Prostate gland (tissue), 2 donors: ENCODE results near the gene HMGCS1. TPM values are rescaled to one million over a fixed set of nuclear protein-coding genes. Genes with fewer than 3 reads are reported as not detected.
"Not testable (repeated sequence)": the region's sequence is repeated elsewhere in the genome, so short reads cannot be mapped to it uniquely, and the experiment has no call there.

Experiments
- DNase-seq: peaks from one replicate; pipeline ENCODE4 v3.0.0-alpha.2; 2019; ENCODE audit warnings: low spot score
- H3K27ac ChIP-seq, 2 donors: fragments of 200-600 bp; sonication (generic); 2 replicates each; pipeline ENCODE4 v1.5.1; 2017 to 2019
- H3K27me3 ChIP-seq: fragments of 200-600 bp; sonication (generic); replicated peaks from 2 replicates; pipeline ENCODE4 v1.5.1; 2019; ENCODE audit not compliant: insufficient read depth
- H3K36me3 ChIP-seq, 2 donors: fragments of 200-600 bp; sonication (generic); 1 replicate in 1 of 2; 2 replicates in 1 of 2; pipeline versions ENCODE4 v1.5.1 to v1.8.1; 2017 to 2019
- H3K4me1 ChIP-seq: fragments of 200-600 bp; sonication (generic); replicated peaks from 2 replicates; pipeline ENCODE4 v1.5.1; 2019
- H3K4me3 ChIP-seq, 2 donors: fragments of 200-600 bp; sonication (generic); 2 replicates each; pipeline ENCODE4 v1.5.1; 2017 to 2019
- H3K9me3 ChIP-seq: fragments of 200-600 bp; sonication (generic); 2 replicates; pipeline ENCODE4 v1.5.1; 2017
- CTCF ChIP-seq, 4 experiments: fragments of 200-600 bp in 2 of 4; fragments of 450-650 bp in 2 of 4; sonication (generic) in 2 of 4; IDR thresholded peaks; 1 replicate in 3 of 4; 2 replicates in 1 of 4; pipeline ENCODE4 v1.5.1; 2016 to 2019; ENCODE audit warnings: antibody characterized with exemption in 4 of 4, mild to moderate bottlenecking in 2 of 4, moderate library complexity in 2 of 4
- POLR2A ChIP-seq: fragments of 450-650 bp; IDR thresholded peaks from one replicate; pipeline ENCODE4 v1.6.1; 2016; ENCODE audit warnings: antibody characterized with exemption, mild to moderate bottlenecking
- POLR2AphosphoS5 ChIP-seq: sonication (generic); formaldehyde crosslinking; IDR thresholded peaks from one replicate; pipeline ENCODE4 v1.6.1; 2017; ENCODE audit warnings: antibody characterized with exemption
- WGBS: methylation state at CpG from one replicate; pipeline ENCODE4 v1.1.5; 2018; 5-methylcytosine and 5-hydroxymethylcytosine counted together
- intact Hi-C: fragments of 100-400 bp; cut with DNase I; formaldehyde crosslinking; loops from one replicate; pipeline ENCODE4 v1.14.2; 2022
- total RNA-seq, 2 donors: library from RNA; depleted of rRNA; stranded (reverse); fragments of >200 nt; gene quantifications; one replicate each; pipeline ENCODE4 v1.1.0, GENCODE V29; 2016

Gene HMGCS1
- total RNA-seq, 2 donors from 2014 or later, result 15.5 to 29.2 TPM

- 70% methylated on average over 4 of the region's 4 CpGs for WGBS
Observed at GRCh38 chr5:43348207-43348606, 35.0 kb upstream of the HMGCS1 start.

GRCh38 chr5:43338862-43339261, 25.6 kb upstream of the HMGCS1 start:
- TF ChIP-seq POLR2A, result no peak
- Histone ChIP-seq H3K4me3 (no peak overlapping the region), H3K36me3 (no peaks in the 10 kb centered on the region), H3K27ac (no peak overlapping the region), H3K9me3 (no peaks in the 10 kb centered on the region), H3K4me1 (no peaks in the 10 kb centered on the region), H3K27me3 (no peaks in the 10 kb centered on the region)
- intact Hi-C loops, result no loop called here
- 87% methylated on average over 1 of the region's 1 CpG for WGBS
- DNase-seq, result no peak

More at GRCh38 chr5:43348207-43348606, 35.0 kb upstream of the HMGCS1 start:
- no peak for TF ChIP-seq POLR2A
- TF ChIP-seq POLR2AphosphoS5, result no peak
- no peak for TF ChIP-seq CTCF (IDR thresholded peaks at IDR 0.05)
- no peak for DNase-seq
- H3K36me3 ChIP-seq, result no peaks in the 10 kb centered on the region
- no peaks in the 10 kb centered on the region for H3K27me3 ChIP-seq
- no peaks in the 10 kb centered on the region for H3K4me1 ChIP-seq
- no peak overlapping the region for H3K27ac ChIP-seq
- intact Hi-C loops, result no loop called here
- H3K9me3 ChIP-seq, result no peaks in the 10 kb centered on the region
- H3K4me3 ChIP-seq, result no peak overlapping the region

- WGBS, result 94% methylated on average over 2 of the region's 2 CpGs
- no peak for DNase-seq
- no peaks in the 10 kb centered on the region for H3K9me3 ChIP-seq
- intact Hi-C loops, result no loop called here
- H3K27ac ChIP-seq, result no peak overlapping the region
- H3K27me3 ChIP-seq, result no peaks in the 10 kb centered on the region
- no peaks in the 10 kb centered on the region for H3K36me3 ChIP-seq
- no peaks in the 10 kb centered on the region for H3K4me1 ChIP-seq
- no peak overlapping the region for H3K4me3 ChIP-seq
- no peak for TF ChIP-seq CTCF (IDR thresholded peaks at IDR 0.05)
Observed at GRCh38 chr5:43336159-43336558, 22.9 kb upstream of the HMGCS1 start.

DNA sequence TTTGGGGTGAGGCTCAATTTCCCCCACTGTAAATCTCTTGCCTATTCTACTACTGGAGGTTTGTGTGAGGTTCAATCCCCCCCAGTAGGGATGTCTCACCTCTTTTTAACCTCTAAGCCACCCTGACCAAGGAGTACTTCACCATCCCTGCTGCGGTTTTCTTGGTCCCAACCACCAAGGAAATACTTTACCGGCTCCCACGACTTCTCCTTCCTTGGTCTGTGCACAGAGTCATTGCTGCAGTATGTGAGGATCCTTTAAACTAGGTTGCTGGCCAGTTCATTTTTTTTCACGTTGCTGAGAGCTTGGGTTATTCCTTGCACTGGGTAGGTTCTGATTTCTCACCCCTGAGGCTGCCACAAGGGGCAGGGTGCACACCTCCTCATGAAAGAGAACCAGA, 22.5 kb upstream of the HMGCS1 start:
- intact Hi-C loops, result no loop called here
- 66% methylated on average over 4 of the region's 4 CpGs for WGBS
- Histone ChIP-seq H3K27ac (no peak overlapping the region), H3K9me3 (no peaks in the 10 kb centered on the region), H3K4me1 (no peaks in the 10 kb centered on the region), H3K36me3 (no peaks in the 10 kb centered on the region), H3K4me3 (no peak overlapping the region), H3K27me3 (no peaks in the 10 kb centered on the region)
- DNase-seq, result no peak
- TF ChIP-seq POLR2AphosphoS5, result no peak
- no peak for TF ChIP-seq POLR2A
- TF ChIP-seq CTCF (IDR thresholded peaks at IDR 0.05), result no peak

DNA sequence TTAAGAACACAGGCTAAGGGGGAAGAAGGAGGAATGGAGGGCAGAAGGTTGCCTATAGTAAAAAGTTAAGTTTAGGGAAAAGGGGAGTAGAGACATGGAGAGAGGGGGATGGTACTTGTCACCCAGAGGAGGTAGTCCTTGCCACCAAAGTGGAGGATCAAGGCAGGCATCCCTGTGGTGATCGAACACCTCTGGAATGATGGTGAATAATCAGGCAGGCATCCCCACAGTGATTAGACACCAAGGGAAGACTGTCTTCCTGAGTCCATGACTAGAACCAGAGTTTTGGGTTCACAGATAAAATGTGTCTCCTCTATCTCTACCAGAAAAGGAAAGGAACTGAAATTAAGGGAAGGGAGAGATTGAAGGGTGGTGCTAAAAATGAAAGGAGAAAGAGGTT, 19.2 kb upstream of the HMGCS1 start:
- WGBS, result 81% methylated on average over 1 of the region's 1 CpG
- DNase-seq, result no peak
- Histone ChIP-seq H3K4me1 (no peaks in the 10 kb centered on the region), H3K27me3 (no peaks in the 10 kb centered on the region), H3K4me3 (no peak overlapping the region), H3K27ac (no peak overlapping the region), H3K36me3 (no peaks in the 10 kb centered on the region), H3K9me3 (no peaks in the 10 kb centered on the region)
- TF ChIP-seq CTCF (IDR thresholded peaks at IDR 0.05) (no peak), POLR2A (no peak), POLR2AphosphoS5 (no peak)
- intact Hi-C loops, result no loop called here

GRCh38 chr5:43325624-43326023, 12.4 kb upstream of the HMGCS1 start:
- H3K27ac ChIP-seq, H3K36me3 ChIP-seq, intact Hi-C loops, H3K9me3 ChIP-seq, H3K4me1 ChIP-seq, H3K4me3 ChIP-seq, H3K27me3 ChIP-seq, DNase-seq: not testable (repeated sequence)

DNA sequence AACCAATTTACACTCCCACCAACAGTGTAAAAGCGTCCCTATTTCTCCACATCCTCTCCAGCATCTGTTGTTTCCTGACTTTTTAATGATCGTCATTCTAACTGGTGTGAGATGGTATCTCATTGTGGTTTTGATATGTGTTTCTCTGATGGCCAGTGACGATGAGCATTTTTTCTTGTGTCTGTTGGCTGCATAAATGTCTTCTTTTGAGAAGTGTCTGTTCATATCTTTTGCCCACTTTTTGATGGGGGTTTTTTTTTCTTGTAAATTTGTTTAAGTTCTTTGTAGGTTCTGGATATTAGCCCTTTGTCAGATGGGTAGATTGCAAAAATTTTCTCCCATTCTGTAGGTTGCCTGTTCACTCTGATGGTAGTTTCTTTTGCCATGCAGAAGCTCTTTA, 10.3 kb upstream of the HMGCS1 start:
- H3K36me3 ChIP-seq, H3K27me3 ChIP-seq, H3K9me3 ChIP-seq, intact Hi-C loops, H3K4me3 ChIP-seq, DNase-seq, H3K27ac ChIP-seq, H3K4me1 ChIP-seq: not testable (repeated sequence)
- 62% methylated on average over 3 of the region's 3 CpGs for WGBS
